Measurements from ENCODE around the gene ZNF708.

DNA sequence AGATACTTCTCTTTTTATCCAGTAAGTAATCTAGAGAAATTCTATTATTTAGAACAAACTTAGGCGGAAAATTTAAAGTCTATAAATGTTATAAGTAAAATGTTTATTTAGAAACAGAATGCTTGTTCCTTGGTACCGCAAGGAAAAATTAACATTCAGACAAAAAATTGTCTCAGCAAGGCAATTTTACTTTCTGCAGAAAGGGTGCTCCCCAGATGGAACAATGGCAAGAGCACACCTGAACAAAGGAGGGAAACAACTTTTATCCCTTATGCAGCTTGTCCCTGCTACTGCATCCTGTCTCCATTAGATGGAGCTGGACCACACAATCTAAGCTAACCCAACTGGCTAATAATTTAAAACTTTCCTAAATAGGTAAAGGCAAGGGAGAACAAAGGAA lies 6.5 kb upstream of the ZNF708 start:
- no peak for TF ChIP-seq EZH2 (IDR thresholded peaks at IDR 0.05; ENCODE audit: borderline replicate concordance)
- TF ChIP-seq, protein P1, sequence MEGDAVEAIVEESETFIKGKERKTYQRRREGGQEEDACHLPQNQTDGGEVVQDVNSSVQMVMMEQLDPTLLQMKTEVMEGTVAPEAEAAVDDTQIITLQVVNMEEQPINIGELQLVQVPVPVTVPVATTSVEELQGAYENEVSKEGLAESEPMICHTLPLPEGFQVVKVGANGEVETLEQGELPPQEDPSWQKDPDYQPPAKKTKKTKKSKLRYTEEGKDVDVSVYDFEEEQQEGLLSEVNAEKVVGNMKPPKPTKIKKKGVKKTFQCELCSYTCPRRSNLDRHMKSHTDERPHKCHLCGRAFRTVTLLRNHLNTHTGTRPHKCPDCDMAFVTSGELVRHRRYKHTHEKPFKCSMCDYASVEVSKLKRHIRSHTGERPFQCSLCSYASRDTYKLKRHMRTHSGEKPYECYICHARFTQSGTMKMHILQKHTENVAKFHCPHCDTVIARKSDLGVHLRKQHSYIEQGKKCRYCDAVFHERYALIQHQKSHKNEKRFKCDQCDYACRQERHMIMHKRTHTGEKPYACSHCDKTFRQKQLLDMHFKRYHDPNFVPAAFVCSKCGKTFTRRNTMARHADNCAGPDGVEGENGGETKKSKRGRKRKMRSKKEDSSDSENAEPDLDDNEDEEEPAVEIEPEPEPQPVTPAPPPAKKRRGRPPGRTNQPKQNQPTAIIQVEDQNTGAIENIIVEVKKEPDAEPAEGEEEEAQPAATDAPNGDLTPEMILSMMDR (IDR thresholded peaks at IDR 0.05; ENCODE audit: poor library complexity), result peak; percentile 14
